MCF 10A (cell line): Measurements from ENCODE around the gene DPP3. TPM values are rescaled to one million over a fixed set of nuclear protein-coding genes. Genes with fewer than 3 reads are reported as not detected.
"Not testable (repeated sequence)": the region's sequence is repeated elsewhere in the genome, so short reads cannot be mapped to it uniquely, and the experiment has no call there.

Experiments
- Bru-seq: library from RNA; stranded (reverse); fragments of 400-500 nt; gene quantifications from one replicate; lab custom pipeline; 2021; lab: Mats Ljungman, UMichigan
- BruChase-seq, 2 experiments: library from RNA; stranded (reverse); fragments of 400-500 nt; gene quantifications; one replicate each; lab custom pipeline; 2021; lab: Mats Ljungman, UMichigan
- BruUV-seq: library from RNA; stranded (reverse); fragments of 400-500 nt; replicated peaks from 2 replicates; lab custom pipeline; 2021; lab: Mats Ljungman, UMichigan
- CTCF ChIA-PET: fragments of 300-600 bp; sonication (Branson Sonifier 250); formaldehyde crosslinking; extraction: SDS; loops from one replicate; lab custom pipeline; 2021; ENCODE audit warnings: antibody characterized with exemption, inconsistent platforms; lab: Yijun Ruan, JAX
- POLR2A ChIA-PET: fragments of 300-600, 350-650 bp; sonication (Branson Sonifier 250); formaldehyde crosslinking; extraction: SDS; loops from one replicate; lab custom pipeline; 2020; ENCODE audit warnings: antibody characterized with exemption, inconsistent platforms; lab: Yijun Ruan, JAX
- DNase-seq: peaks from one replicate; pipeline ENCODE4 v3.0.0-alpha.2; 2018; ENCODE audit not compliant: unreplicated experiment
- H3K27ac Mint-ChIP-seq: one replicate; pipeline ENCODE4 v1.8.0; 2022; ENCODE audit warnings: mild to moderate bottlenecking, low read depth, mixed read lengths; ENCODE audit not compliant: unreplicated experiment
- H3K27me3 Mint-ChIP-seq: one replicate; pipeline ENCODE4 v1.8.0; 2022; ENCODE audit warnings: mixed read lengths; ENCODE audit not compliant: insufficient read depth, unreplicated experiment
- H3K36me3 Mint-ChIP-seq: one replicate; pipeline ENCODE4 v1.8.0; 2022; ENCODE audit warnings: mild to moderate bottlenecking, moderate library complexity, mixed read lengths; ENCODE audit not compliant: insufficient read depth, unreplicated experiment
- H3K4me1 Mint-ChIP-seq: one replicate; pipeline ENCODE4 v1.8.0; 2022; ENCODE audit warnings: mixed read lengths; ENCODE audit not compliant: insufficient read depth, unreplicated experiment
- H3K4me3 Mint-ChIP-seq: one replicate; pipeline ENCODE4 v1.8.0; 2022; ENCODE audit warnings: mild to moderate bottlenecking, moderate library complexity, mixed read lengths; ENCODE audit not compliant: unreplicated experiment
- H3K9me3 Mint-ChIP-seq: one replicate; pipeline ENCODE4 v1.8.0; 2022; ENCODE audit warnings: mixed read lengths; ENCODE audit not compliant: unreplicated experiment
- CTCF ChIP-seq: fragments of 200-600 bp; IDR thresholded peaks from one replicate; pipeline ENCODE4 v1.8.0; 2022; ENCODE audit warnings: antibody characterized with exemption, mild to moderate bottlenecking; ENCODE audit not compliant: unreplicated experiment
- intact Hi-C: fragments of 100-400 bp; cut with micrococcal nuclease; formaldehyde crosslinking; loops from 2 replicates; pipeline ENCODE4 v1.14.1; 2022
- long read RNA-seq: library from polyadenylated mRNA; stranded (forward); transcript quantifications from one replicate; pipeline ENCODE4 v2.0.0, GENCODE V29; 2022
- total RNA-seq: library from RNA; stranded (reverse); gene quantifications from 2 replicates; pipeline ENCODE4 v1.2.3, GENCODE V29; 2022

The DPP3 gene
- total RNA-seq = 34.4 and 40.9 TPM in 2 replicates
- percentile 50 among the genes with signal in this experiment for Bru-seq, nascent RNA
- percentile 62 among the genes with signal in this experiment for BruChase-seq, experiment 1, labeled RNA remaining after a 6-hour chase
- percentile 48 among the genes with signal in this experiment for BruChase-seq, experiment 2, labeled RNA remaining after a 2-hour chase
- long read RNA-seq, transcript DPP3-209 (18 exons, 2,974 nt) = minor isoform, 12 of 41 reads
- long read RNA-seq, transcript DPP3-211 (18 exons, 3,078 nt) = major isoform, 13 of 41 reads
- long read RNA-seq, partial matches to known transcripts = 9 of 41 reads
- long read RNA-seq, other reads (novel, unspliced or antisense) = 7 of 41 reads

- peaks cover 30% of the 10 kb centered on the region for H3K36me3 Mint-ChIP-seq
- TF ChIP-seq CTCF = no peak
- peak; percentile 98 for DNase-seq
- peak within 1 kb of the TSS; percentile 96 for H3K4me3 Mint-ChIP-seq
- intact Hi-C loops = loop anchor here (1.0 to 5.0 kb wide), 3 partner anchors 41 to 198 kb away; partner anchors contain the start of gene RBM14
- BruUV-seq = TSS peak; percentile 52
- H3K27ac Mint-ChIP-seq = peak within 1 kb of the TSS; percentile 95
- H3K9me3 Mint-ChIP-seq = no peaks in the 10 kb centered on the region
- H3K27me3 Mint-ChIP-seq = no peaks in the 10 kb centered on the region
- ChIA-PET POLR2A (interaction anchor here (0.6 to 3.0 kb wide), 33 partner anchors 9 to 983 kb away, joined by 3 to 65 read pairs (median 4); partner anchors contain the start of genes ACTN3, BBS1, BRMS1 and CTSF), CTCF (interaction anchor here (0.6 to 0.8 kb wide), 4 partner anchors 24 to 198 kb away, joined by 3 to 5 read pairs (median 3); no protein-coding TSS in a partner anchor)
- H3K4me1 Mint-ChIP-seq = peaks cover 23% of the 10 kb centered on the region
These were observed at the start of gene DPP3 for GRCh38 chr11:66480117-66480938. Gene DPP3, plus strand, starts transcription at chr11:66480434. Its CDS starts 1,767 bp downstream, at chr11:66482201.

GRCh38 chr11:66431287-66431686 is 48.9 kb upstream of the DPP3 start:
- H3K4me3 Mint-ChIP-seq, POLR2A ChIA-PET, H3K27ac Mint-ChIP-seq, H3K27me3 Mint-ChIP-seq, DNase-seq, H3K9me3 Mint-ChIP-seq, BruUV-seq, H3K4me1 Mint-ChIP-seq: not testable (repeated sequence)
- peaks cover 40% of the 10 kb centered on the region for H3K36me3 Mint-ChIP-seq
- intact Hi-C loops = loop anchor here (5.0 kb wide), 1 partner anchor 246 kb away; the partner anchor contains the start of gene RBM4B
- CTCF ChIA-PET = interaction anchor here (0.6 to 2.3 kb wide), 9 partner anchors 10 to 386 kb away, joined by 3 to 11 read pairs (median 5); partner anchors contain the start of genes NPAS4 and SF3B2

GRCh38 chr11:66431871-66432329 is 48.3 kb upstream of the DPP3 start:
- H3K4me1 Mint-ChIP-seq, BruUV-seq, H3K27ac Mint-ChIP-seq, H3K27me3 Mint-ChIP-seq, H3K4me3 Mint-ChIP-seq, DNase-seq, H3K9me3 Mint-ChIP-seq, POLR2A ChIA-PET: not testable (repeated sequence)
- intact Hi-C loops = loop anchor here (5.0 kb wide), 1 partner anchor 245 kb away; the partner anchor contains the start of gene RBM4B
- peaks cover 44% of the 10 kb centered on the region for H3K36me3 Mint-ChIP-seq
- CTCF ChIA-PET = interaction anchor here (0.7 kb wide), 1 partner anchor 33 kb away, joined by 4 read pairs; no protein-coding TSS in a partner anchor

- intact Hi-C loops = loop anchor here (5.0 kb wide), 1 partner anchor 245 kb away; the partner anchor contains the start of gene RBM4B
- DNase-seq = no peak
- H3K4me1 Mint-ChIP-seq = peaks cover under 1% of the 10 kb centered on the region
- no peak for TF ChIP-seq CTCF
- no peaks in the 10 kb centered on the region for H3K9me3 Mint-ChIP-seq
- H3K36me3 Mint-ChIP-seq = peaks cover 44% of the 10 kb centered on the region
- H3K27me3 Mint-ChIP-seq = no peaks in the 10 kb centered on the region
- no peak overlapping the region for H3K4me3 Mint-ChIP-seq
- ChIA-PET CTCF (interaction anchor here (0.7 to 1.0 kb wide), 2 partner anchors 25 to 32 kb away, joined by 3 to 4 read pairs; no protein-coding TSS in a partner anchor), POLR2A (no interaction called here)
- no TSS peak for BruUV-seq
- H3K27ac Mint-ChIP-seq = no peak overlapping the region
These were observed 47.6 kb upstream of the DPP3 start for GRCh38 chr11:66432597-66432996.
